Occipital lobe (tissue), 2 donors: ENCODE results near the gene FBLN7. TPM values are rescaled to one million over a fixed set of nuclear protein-coding genes. Genes with fewer than 3 reads are reported as not detected.
"Not testable (repeated sequence)": the region's sequence is repeated elsewhere in the genome, so short reads cannot be mapped to it uniquely, and the experiment has no call there.

ENCODE experiments used
- DNase-seq: peaks from one replicate; lab custom pipeline; 2025; lab: John Stamatoyannopoulos, UW
- total RNA-seq: library from RNA; depleted of rRNA; stranded (reverse); fragments of >200 nt; gene quantifications from one replicate; pipeline ENCODE4 v1.2.3, GENCODE V29; 2014

The FBLN7 gene
- total RNA-seq, 1 donor from 2014 or later: 0.62 TPM

DNA sequence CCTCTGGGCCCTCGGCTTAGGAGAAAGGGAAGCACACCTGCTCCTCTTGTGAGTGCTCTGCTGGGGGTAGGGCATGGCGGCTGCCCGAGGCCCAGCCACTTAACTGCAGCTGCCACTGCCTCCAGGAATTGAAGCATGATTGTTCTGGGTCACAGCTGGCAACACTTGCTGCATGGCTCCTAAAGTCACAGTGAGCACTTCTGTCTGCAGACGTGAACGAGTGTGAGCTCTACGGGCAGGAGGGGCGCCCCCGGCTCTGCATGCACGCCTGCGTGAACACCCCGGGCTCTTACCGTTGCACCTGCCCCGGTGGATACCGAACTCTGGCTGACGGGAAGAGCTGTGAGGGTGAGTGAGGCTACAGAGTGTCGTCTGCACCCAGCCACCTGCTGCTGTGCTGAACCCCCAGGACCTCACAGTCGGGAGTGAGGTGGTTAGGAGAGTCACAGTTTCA, 44.4 kb downstream of the FBLN7 start:
- no peak for DNase-seq

DNA sequence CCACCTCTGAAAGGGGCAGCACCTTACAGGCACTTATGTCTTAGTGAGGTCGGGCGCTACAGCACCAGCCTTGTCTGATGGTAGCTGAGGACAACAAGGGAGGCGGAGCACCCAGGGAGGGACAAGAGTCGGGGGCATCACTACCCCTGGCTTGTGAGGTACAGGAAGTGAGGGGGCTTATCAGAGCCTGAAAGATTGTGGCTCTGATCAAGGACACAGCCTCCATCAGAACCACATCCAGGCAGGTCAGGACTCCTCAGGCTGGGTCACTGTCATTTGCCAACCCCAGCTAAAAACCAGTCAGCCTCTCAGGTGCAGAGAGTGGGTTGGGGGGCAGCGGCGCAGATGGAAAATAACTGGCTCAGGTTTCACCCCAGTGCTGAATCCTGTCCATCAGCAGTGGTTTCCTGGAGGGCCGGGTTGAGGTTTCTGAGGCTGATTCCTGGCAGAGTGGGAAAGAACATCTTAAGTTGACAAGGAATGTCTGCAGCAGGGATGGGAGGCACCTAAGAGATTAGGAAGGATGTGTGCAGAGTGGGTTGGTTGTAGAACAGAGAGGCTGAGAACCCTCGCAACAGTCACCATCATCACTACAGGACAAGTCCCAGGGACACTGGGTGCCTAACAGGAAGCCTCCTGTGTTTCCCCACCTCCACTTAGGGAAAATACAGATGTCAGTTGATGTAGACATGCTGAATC, 45.3 kb downstream of the FBLN7 start:
- DNase-seq: no peak

DNA sequence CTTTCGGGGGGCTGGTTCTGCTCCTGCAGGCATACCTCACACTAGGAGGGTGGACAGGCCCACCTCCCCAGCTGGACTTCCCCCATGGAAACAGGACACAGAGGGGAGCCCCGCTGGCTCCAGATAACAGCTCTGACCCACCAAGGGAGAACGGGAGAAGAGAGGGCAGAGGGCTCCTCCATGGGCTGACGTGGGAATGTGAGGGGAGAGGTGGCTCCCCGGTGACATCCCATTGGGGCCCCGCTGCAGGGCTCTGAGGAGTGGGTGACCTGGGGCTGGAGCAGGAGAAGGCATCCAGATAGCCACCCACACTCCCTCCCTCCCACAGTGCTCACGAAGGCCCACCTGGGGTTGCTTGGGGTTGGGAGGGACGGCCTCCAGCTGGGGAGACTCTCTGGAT, 45.9 kb downstream of the FBLN7 start:
- no peak for DNase-seq

DNA sequence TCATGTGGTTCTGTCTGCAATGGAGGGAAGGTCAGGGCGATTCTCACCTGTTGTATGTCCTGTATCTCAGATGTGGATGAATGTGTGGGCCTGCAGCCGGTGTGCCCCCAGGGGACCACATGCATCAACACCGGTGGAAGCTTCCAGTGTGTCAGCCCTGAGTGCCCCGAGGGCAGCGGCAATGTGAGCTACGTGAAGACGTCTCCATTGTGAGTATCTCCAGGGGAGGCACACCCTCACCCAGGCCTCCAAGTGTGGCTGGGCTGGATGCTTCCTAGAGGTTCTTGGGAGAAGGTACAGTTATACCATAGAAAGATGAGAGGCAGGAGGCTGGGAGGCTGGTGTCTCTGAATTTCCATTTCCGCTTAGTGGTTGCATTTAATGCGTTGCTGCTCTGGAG, 46.9 kb downstream of the FBLN7 start:
- DNase-seq: no peak

DNA sequence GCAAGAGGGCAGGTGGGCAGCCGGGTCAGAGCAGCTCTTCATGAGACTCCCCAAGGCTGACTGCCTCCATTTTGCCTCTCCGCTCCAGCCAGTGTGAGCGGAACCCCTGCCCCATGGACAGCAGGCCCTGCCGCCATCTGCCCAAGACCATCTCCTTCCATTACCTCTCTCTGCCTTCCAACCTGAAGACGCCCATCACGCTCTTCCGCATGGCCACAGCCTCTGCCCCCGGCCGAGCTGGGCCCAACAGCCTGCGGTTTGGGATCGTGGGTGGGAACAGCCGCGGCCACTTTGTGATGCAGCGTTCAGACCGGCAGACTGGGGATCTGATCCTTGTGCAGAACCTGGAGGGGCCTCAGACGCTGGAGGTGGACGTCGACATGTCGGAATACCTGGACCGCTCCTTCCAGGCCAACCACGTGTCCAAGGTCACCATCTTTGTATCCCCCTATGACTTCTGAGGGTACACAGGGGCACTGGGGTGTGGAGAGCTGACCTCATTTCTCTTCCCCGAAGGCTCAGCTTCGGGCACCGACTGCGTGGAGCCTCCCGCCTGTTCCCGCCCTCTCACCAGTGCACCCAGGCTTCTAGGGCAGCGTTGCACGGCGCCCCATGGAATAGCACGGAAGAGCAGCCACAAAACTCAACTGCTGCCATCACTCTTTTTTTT, 49.0 kb downstream of the FBLN7 start:
- DNase-seq: no peak

DNA sequence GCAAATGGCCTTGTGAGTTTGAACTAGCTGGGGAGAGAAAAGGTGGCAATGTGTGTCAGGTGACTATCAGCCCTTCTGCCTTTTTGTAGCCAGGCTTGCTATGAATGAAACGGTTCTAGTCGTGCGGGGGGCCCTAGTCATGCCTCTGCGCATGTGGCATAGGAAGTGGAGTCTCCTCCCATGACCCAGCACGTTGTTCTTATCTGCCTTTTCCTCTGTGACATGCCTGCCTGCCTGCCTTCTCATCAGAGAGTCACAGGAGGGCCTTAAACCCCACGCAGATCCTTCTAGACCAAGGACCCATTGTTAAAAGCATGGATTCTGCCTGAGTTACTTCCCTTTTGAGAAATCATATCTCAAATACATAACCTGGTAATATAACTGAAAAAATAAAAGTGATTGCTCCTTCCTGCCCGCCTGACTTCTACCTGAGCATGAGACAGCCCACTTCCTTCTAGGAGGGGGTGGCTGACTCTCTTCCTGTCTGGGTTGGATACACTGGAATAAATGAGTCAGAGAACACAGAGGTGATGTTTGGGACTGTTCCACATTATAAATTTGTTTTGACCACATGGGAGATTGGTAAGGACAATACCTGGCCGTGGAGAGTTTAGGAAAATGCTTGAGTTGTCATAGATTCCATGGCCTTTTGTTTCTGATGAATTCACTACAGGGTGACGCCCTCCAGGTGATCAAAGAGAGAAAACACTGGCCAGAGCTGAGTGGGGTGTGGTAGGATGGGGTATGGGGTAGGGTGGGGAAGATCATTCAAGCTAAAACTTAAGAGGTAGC, 49.8 kb downstream of the FBLN7 start:
- no peak for DNase-seq

DNA sequence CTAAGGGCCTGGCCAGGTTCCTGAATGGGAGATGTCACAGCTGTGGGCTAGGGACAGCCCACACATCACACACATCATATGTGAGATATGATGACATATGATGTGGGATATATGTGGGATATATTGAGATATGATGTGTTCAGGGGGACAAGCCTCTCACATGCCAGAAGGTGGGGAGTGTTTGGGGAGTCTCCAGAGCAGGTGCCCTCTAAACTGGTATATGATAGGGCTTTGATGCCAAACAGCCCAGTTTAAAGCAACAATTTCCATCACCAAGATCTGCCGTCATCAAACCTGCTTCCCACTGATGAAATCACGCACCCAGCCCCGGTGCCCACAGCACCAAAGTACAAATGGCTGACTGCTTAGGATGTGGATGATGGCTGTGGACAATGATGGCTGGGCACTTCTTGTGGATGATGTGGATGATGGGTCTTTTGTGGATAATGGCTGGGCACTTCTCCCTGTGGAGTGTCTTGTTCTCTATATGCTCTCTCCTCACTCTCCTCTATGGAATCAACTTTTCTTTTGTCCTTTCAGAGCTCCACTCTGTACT, 50.9 kb downstream of the FBLN7 start:
- DNase-seq: no peak

DNA sequence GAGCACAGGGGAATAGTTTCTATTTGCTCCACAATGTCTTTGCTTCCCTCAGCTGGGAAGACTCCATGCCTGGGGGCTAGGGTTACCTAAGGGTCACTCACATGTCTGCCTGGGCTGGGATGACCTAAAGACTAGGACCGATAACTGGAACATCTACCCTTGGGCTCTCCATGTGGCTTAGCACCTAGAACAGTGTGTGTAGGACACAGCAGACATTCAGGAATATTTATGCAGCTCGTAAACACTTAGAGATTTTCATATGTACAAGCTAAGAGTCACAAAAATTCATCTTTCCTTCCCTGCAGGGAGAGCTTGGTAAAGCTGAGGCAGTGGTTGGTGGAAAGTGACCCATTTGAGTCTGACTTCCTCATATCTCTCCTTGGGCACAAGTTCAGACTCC, 55.8 kb downstream of the FBLN7 start:
- DNase-seq: no peak

DNA sequence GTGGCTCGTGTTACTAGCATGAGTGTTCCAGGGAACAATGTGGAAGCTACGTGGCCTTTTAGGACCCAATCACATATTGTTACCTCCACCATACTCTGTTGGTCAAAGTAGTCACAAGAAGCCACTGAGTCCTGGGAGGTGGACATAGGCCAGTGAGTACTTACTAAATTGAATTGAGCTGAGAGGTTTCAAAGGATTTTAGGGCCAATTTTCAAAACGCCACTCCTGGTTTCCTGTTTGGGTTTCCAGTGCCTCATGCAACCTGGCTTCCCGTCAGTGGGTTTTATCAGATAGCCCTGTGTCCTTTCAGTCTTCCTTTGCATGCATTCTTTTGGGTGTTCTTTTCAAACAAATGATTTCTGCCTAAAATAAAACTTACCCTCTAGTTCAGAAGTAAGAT, 56.3 kb downstream of the FBLN7 start:
- no peak for DNase-seq

DNA sequence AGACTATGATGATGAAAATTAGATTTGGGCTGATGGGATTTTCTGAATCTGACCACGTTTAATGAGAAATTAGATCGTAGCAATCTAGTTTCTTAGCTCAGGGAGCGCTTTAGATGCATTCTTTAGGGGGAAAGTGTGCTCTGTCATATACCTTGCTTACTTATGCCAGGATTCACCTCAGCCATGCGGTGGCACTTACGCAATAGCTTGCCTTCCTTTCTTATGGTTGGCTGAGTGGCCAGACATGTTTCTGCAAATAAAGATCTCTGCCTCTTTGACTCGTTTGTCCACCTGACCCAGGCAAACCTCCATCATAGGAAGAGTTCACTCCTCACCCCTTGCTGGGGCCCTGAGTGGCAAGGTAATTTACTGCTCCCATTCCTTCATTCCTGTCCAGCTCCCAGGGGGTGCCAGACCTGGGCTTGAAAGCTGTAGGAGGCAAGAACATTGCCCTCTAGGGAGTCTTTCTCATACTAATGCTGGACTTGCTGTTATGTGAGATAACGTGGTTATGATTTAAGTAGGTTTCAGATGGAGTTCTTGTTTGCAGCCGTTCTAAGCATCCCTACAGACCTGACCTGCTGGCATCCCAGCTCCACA, 57.1 kb downstream of the FBLN7 start:
- DNase-seq: no peak

DNA sequence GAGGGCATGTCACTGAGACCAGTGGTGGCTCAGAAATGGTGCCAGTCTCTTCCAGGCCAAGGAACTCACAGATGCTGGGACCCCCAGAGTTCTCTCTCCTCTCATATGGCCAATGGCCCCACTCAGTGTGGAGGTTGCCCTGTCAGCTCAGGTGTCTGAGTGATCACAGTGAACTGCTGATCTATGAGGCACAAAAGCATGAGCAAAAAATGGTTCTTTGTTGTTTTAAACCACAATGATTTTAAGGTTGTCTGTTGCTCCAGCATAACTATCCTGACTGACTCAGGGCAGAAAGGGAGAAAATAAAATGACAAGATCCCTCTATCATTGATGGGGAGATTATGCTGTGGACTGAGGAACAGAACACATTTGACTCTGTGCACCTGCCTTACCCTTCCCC, 57.8 kb downstream of the FBLN7 start:
- no peak for DNase-seq

DNA sequence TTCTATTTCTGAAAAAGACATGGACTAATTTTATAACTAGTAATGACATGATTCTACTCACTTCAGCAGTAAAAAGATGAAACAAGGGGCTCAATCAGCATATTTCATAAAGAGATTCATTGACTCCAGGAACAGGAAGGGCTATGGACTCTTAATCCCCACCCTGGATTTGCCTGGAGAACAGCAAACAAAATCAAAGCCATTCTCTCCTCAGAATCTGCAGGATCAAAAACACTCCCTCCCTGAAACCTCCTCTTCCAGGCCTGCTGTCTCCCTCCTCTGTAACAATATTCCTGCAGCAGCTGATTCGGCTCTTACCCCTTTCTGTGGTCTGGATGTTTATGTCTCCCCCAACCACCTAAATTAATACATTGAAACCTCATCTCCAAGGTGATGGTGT, 59.7 kb downstream of the FBLN7 start:
- no peak for DNase-seq

DNA sequence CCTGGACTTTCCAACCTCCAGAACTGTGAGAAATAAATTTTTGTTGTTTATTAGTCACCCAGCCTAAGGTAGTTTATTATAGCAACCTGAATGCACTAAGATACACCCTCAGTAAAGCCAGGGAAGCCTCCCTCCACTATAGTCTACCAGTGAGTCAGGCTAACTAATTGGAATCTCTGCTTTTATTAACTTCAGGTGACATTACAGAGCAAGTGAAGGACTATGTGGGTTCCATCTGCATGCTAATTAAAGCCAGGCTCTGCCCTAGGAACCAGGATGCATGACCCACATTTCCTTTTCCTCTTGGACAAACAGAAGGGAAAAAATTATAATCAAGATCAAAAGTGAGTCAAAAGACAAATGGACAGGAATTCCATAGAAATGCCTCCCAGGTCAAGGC, 60.6 kb downstream of the FBLN7 start:
- no peak for DNase-seq

DNA sequence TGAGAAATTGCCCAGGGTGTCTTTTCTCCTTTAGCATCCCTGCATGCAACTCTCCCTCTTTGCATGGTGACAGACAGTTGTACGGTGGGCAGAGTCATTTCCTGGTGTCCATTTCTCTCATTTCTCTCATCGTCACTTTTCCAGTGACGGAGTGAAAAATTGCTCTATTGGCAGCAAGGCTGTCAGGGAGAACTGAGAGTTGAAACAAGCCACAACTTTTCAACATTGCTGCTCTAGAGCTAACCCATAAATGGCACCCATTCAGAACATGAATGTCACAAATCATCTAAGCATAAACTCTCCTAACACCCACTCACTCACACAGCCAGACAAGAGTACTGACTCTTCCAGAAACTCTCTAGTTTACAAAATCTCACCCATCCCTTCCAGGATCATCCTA, 61.0 kb downstream of the FBLN7 start:
- DNase-seq: no peak

DNA sequence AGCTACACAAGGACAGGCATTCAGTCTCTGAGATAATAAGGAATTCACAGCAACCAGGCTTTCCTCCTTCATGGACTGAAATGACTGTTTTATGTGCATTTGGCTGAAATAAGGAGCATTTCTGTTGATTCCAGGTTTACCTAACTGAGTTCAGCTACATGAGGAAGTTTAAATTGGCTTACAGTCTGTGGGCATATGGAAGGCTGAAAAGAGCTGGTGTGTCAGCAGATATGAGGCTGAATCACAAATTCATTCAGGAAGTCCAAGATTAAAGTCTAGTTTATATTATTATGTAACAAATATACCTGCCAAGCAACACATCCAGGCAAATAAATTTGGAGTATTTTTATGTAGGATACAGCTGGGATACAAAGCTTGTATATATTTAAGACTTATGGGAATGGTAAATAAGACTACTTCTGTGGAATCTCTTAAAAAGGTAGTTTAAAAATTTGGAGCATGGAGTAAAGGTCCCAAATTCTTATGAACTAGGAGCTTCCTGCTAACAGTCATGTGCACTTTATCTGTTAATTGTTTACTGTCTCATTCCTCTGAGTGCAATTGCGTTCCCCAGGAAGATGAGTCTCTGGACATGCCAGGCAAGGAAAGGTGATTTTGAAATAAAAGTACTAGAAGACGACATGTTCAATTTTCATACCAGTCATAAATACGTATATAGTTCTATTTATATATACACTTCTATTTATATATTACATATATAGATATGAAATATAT, 63.7 kb downstream of the FBLN7 start:
- no peak for DNase-seq

DNA sequence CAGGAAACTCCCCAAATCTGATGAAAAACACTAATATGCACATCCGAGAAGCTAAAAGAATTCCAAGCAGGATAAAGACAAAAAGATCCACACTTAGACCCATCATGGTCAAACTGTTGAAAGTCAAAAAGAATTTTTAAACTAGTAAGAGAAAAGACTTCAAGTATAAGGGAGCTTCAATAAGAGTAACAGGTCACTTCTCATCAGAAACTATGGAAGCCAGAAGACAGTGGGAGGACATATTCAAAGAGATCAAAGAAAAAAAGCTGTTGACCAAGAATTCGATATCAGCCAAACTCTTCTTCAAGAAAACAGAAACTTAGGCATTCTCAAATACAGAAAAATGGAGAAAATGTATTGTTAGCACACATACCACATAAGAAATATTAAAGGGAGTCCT, 66.2 kb downstream of the FBLN7 start:
- DNase-seq: no peak

DNA sequence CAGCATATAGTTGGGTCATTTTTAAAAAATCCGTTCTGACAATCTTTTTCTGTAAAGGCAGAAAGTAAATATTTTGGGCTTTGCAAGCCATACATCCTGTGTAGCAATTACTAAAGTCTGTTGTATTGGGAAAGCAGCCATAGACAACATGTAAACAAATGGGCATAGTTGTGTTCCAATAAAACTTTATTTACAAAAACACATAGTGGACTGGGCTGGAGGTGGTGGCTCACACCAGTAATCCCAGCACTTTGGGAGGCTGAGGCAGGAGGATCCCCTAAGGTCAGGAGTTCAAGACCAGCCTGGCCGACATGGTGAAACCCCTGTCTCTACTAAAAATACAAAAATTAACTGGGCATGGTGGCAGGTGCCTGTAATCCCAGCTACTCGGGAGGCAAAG, 69.7 kb downstream of the FBLN7 start:
- DNase-seq: not testable (repeated sequence)

DNA sequence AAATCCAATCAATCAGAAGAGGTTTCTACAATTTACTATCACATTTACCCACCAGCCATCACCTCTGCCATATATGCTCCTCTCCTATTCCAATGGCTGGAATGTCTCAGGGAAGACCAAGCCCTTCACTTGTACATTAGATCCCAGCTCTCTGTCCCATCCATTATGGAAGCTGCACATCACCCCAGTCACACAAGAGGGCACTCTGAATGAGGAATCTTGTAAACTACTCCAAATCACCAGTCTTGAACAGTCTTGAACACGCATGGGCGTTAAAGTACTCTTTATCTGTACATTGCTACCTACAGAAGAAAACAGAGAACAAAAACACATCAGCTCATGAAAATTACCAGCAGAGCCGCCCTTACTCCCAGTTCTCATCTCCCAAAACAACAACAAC, 78.0 kb downstream of the FBLN7 start:
- DNase-seq: no peak

DNA sequence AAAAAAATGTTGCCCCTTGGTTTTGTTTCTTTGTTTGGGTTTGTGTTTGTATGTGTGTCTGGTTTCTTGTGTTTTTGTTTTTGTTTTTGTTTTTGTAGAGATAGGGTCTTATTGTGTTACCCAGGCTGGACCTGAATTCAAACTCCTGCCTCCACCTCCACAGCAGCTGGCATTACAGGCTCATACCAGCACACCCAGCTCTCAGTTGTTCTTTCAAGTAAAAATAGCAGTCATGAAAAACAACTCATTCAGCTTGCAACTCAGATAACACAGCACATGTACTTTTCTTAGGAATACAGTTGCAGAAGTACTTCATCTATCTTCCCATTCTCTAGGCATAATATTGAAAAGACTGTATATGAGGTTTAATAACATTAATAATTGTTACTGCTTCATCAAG, 79.7 kb downstream of the FBLN7 start:
- no peak for DNase-seq

DNA sequence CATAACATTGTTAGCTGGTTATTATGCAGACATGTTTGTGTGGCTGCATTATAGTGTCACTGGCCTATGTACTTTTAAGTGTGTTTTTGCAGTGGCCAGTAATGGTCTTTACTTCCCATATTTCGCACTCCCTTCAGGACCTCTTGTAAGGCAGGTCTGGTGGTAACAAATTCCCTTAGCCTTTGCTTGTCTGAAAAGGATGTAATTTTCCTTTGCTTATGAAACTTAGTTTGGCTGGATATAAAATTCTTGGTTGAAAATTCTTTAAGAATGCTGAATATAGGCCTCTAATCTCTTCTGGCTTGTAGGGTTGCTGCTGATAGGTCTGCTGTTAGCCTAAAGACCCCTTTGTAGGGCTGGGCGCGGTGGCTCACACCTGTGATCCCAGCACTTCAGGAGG, 82.0 kb downstream of the FBLN7 start:
- DNase-seq: no peak

DNA sequence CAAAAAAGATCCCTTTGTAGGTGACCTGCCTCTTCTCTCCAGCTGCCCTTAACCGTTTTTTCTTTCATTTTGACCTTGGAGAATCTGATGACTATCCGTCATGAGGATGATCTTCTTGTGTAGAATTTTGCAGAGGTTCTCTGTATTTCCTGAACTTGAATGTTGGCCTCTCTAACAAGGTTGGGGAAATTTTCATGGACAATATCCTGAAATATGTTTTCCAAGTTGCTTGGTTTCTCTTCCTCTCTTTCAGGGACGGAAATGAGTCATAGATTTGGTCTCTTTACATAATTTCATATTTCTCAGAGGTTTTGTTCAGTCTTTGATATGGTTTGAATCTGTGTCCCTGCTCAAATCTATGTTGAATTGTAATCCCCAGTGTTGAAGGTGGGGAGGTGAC, 82.6 kb downstream of the FBLN7 start:
- no peak for DNase-seq
